GM20000 (cell line): ENCODE results near the gene KCNQ2.
"Not testable (repeated sequence)": the region's sequence is repeated elsewhere in the genome, so short reads cannot be mapped to it uniquely, and the experiment has no call there.

ENCODE experiments used
- DNase-seq: peaks from one replicate; pipeline ENCODE4 v3.0.0; 2012; ENCODE audit warnings: low spot score
- CTCF ChIP-seq: IDR thresholded peaks from 2 replicates; pipeline ENCODE4 v1.5.1; 2012; ENCODE audit warnings: mild to moderate bottlenecking, control low read depth; ENCODE audit errors: extremely low read depth, missing control alignments

The KCNQ2 gene

GRCh38 chr20:63518351-63518861 is 46.0 kb upstream of the KCNQ2 start:
- DNase-seq, result no peak
- no peak for TF ChIP-seq CTCF

GRCh38 chr20:63517376-63518309 is 45.2 kb upstream of the KCNQ2 start:
- no peak for TF ChIP-seq CTCF

GRCh38 chr20:63514520-63514919 is 42.1 kb upstream of the KCNQ2 start:
- not testable (repeated sequence) for DNase-seq

More at GRCh38 chr20:63517376-63518309, 45.2 kb upstream of the KCNQ2 start:
- DNase-seq, result no peak

- no peak for TF ChIP-seq CTCF
- no peak for DNase-seq
Measured at GRCh38 chr20:63513207-63513606, 40.8 kb upstream of the KCNQ2 start.

- no peak for TF ChIP-seq CTCF
- DNase-seq, result no peak
Measured at GRCh38 chr20:63509088-63509564, 36.7 kb upstream of the KCNQ2 start.

GRCh38 chr20:63508072-63508768 is 35.8 kb upstream of the KCNQ2 start:
- TF ChIP-seq CTCF, result no peak
- no peak for DNase-seq

- no peak for DNase-seq
- no peak for TF ChIP-seq CTCF
Measured at GRCh38 chr20:63507083-63507743, 34.8 kb upstream of the KCNQ2 start.
